Measurements from ENCODE around the gene SGK2.

GRCh38 chr20:43535370-43536004, 23.3 kb upstream of the SGK2 start:
- TF ChIP-seq CTCF (IDR thresholded peaks at IDR 0.05) (no peak), SIN3A (IDR thresholded peaks at IDR 0.05; ENCODE audit: borderline replicate concordance, insufficient read depth, low read depth, low read length) (no peak), TCF7L2 (IDR thresholded peaks at IDR 0.05; ENCODE audit: low read depth, low read length) (no peak), POLR2AphosphoS5 (IDR thresholded peaks at IDR 0.05; ENCODE audit: low read depth, low read length) (no peak)
